Measurements from ENCODE around the gene CEP78.

CEP78 gene

DNA sequence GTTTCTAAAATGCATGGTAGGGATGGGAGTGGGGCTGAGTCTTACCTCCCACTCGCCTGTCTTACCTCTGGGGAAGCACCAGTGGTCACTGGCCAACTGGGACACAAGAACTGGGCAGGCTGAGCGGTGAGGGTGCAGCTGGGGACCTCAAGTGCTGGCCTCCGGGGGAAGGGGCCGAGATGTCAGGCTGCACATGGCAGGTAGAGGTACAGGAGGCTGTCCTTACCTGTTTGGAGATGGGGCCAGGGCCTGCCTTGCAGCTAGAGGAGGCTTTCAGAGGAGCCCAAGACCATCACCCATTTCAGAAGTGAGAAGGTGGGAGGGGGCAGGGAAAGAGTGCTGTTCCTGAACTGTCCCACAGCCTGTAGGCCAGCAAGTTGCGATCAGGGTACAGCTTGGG lies 75.2 kb downstream of the CEP78 start:
- no peak for DNase-seq

DNA sequence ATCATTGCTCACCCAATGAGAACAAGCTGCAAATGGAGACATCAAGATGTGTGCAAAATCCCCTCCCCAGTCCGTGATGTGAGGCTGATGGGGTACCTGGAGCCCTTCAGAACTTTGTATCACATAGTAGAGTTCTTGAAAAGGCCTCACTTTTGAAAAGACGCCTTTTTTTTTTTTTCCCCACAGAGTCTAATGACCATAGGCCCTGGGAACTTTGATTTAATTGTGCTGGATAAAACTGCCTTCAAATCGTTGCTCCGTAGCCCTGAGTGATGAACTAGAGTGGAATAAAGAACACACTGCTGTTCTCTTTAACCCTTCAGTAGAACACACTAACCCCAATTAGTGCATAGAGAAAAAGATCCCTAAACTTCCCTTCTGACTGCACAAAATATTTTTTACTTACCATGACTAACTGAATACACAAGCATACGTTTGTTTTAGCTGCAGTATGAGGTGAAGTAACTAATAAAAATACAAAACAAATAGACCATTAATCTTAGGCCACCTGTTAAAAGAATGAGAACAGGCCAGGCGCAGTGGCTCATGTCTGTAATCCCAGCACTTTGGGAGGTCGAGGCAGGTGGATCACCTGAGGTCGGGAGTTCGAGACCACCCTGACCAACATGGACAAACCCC lies 76.1 kb downstream of the CEP78 start:
- no peak for DNase-seq

DNA sequence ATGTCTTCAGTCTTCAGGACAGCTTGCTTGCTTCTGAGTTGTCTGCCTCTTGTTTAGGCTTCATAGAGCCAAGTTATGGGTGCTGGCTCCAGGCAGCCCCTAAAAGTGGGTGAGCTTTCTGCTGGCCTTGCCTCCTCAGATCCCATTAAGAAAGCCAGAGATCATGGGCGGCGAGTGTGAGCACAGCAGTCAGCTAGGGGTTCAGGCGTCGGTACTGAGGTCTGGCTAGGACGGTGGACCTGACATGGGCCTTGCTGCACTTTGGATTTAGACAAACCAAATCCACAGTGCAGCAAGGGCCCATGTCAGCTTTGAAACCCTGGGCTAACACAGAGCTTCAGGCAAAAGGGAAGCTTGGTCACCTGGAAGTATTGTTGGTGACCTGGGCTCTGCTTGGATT lies 78.7 kb downstream of the CEP78 start:
- no peak for DNase-seq

DNA sequence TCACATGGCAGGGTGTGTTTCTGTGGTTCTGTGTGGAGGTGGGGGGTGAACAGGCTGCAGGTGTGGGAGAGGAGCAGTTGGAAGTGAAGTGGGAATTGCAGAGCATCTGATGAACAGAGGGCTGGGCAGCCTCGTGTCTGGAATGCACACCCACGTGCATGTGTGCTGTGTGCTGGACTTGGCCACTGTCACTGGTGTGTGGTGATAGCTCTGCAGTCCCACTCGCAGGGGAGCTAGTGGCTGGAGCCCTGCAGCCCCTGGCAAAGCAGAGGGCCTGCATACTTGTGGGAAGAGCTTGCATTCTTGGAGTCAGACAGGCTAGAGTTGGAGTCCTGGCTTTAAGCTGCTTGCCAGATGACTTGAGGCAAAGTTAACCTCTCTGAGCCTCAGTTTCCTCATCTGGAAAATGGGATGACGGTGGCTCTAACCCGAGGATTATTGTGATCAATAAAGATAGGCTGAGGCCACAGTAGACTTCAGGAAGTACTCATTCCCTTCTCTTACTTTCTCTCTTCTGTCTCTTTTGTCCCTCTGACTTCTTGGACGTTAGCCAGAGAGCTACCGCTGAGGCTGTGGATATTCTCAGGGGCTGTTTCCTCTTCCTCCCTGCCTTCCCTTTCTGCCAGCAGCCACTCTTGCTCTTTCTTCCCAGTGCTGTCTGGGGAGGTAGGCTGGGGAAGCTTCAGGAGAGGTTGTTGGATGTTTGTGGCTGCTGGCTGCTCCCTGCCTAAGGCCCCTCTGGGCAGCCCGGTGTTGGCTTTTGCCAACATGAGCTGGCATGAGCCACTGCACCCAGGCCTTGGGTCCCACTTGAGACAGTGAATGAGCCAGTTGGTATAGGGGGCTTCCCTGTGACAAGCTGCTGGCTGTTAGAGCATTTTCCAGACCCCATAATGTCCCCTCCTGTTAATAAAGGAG lies 79.3 kb downstream of the CEP78 start:
- no peak for DNase-seq

DNA sequence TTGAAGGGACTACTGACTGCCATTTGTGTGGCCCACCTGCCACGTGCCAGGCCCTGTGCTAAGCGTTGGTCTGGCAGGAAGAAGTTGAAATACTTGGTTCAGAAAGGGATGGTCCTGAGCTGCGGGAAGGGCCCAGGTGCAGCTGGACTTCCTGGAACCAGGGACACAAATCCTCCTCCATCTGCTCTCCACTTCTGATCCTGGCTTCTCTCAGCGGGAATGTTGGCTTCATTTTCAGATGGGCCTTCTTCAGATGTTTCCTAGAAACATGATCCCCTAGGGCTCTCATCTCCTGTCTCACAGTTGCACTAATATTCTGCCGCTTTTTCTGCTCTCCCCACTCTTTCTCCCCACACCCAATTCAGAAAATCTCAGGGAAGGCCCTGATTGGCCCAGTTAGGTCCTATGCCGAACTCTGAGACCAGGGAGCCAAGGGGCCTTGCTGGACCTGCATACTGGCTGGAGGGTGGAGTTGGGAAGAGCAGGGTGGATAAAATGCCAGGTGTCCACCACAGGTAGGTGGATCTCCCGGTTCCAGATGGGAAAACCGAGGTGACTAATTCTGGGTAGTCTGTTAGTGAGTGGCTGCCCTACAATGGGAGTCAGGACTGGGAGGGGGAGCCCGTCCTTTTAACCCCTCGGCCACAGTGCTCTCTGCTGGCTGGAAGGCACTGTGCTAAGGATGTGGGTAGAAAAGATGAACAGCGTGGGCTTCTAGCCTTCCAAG lies 80.5 kb downstream of the CEP78 start:
- no peak for DNase-seq

DNA sequence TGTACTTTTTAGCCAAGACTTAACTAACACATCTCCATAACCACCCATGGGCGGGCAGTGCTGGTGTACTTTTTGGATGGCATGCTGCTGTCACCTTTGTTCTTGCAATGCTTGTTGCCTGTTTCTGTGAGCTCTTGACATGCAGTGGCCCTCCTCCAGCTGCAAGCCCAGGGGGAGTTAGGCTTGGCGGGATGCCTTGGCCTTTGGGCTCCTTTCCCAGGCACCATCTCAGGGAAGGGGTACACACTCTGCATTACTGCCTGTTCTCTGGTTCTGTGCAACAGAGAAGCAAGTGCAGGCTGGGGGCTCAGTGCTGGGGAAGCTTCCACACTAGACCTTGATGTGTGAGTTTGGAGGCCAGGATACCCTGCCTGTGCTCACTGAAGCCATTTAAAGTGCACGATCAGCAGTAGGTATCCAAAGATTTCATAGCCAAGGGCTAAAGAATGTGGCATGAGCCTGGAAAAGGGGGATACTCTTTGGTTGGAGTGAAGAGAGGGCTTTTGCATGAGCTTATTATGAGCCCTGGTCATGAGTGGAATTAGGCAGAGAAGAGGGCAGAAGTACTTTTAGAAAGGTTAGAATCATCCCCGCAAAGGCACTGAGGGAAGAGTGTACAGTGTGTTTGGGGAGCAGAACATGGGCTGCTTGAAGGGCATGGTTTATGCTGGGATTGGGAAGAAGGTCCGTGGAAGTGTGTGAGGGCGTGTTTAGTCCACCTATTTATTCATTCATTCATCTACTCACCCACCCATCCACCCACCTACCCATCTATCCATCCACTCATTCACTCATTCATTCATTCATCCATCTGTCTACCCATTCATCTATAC lies 83.5 kb downstream of the CEP78 start:
- no peak for DNase-seq

DNA sequence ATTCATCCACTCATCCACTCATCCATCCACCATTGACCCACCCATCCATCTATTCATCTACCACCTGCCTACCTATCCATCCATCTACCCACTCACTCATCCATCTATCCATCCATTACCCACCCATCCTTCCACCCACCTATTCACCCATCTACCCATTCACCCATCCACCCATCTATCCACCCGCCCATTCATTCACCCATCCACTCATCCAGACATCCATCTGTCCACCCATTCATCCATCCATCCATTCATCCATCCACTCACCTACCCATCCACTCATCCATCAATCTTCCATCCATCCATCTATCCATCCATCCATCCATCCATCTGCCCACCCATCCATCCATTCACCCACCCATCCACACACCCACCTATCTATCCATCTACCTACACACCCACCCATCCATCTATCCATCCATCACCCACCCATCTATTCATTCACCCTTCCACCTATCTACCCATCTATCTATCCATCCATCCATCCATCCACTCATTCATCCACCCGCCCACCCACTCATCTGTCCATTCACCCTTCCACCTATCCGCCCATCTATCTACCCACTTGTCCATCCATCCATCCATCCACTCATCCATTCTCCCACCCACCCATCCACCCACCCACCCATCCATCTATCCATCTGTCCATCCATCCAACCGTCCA lies 84.3 kb downstream of the CEP78 start:
- no peak for DNase-seq

DNA sequence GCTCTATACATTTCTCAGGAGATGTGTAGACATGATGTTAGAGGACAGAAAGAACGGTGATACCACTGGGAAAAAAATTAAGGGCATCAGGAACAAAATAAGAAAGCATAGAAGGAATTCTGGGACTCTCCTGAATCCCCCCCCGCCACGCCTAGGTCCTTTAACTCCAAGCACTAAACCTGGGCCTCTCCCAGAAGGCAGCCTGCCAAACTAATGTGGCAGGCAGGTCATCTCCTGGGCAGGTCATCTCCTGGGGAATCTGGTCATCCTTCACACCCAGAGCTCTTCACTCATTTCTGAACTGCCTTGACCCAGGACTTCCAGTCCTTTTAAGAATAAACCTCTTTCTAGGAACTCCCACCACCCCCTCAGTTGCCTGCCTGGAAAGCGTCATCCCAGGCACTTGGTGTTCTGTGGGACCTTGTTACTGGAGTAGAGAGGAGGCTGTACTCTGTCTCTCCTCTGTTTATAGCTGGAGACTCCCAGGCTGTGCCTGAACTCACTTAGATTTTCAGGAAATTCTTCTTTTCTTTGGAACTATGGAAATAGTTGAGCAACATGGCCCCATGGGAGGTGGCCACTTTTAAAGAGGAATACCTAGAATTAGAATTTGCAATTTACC lies 85.1 kb downstream of the CEP78 start:
- DNase-seq: no peak

DNA sequence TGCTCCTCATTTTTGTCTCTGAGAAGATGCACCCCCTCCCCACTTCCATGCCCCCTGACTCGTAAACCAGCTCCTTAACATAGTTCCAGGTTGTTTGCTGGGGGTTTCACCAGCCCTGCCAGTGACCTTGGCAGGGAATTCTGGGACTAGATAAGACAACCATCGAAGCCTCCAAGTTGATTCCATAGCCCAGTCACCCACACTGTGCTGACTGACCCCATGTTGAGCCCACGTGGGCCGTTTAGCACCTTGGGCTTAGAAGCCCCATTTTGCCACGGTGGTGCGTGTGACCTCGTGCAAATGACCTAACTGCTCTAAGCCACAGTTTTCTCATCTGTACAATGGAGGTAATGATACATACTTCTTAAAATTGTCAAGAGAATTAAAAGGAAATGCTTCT lies 85.6 kb downstream of the CEP78 start:
- no peak for DNase-seq

DNA sequence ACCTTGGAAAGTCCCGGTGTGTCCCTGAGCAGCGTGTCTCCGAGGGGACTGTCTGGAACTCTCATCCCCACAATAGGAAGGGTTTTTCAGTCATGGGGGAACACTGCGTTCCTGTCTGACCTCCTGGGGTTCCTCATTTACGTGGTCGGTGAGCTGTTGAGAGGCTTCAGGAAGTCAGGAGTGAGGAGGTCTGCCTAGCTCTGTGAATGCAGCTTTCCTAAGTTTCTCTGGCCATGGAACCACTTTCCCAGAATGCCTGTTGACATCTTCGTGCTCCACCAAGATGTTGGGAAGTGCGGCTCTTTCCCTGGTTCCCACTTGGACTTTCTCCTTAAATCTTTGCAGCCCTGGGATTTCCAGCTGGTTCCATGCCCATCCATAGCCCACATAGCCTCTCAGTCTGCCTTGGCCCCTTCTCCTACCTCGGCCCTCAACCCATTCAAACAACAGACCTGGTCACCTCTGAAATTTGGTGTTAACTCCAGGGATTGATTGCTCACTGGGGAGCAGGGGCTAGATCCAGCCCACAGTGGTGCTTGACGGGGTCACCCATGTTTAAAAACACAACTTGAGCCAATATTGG lies 88.3 kb downstream of the CEP78 start:
- DNase-seq: no peak

DNA sequence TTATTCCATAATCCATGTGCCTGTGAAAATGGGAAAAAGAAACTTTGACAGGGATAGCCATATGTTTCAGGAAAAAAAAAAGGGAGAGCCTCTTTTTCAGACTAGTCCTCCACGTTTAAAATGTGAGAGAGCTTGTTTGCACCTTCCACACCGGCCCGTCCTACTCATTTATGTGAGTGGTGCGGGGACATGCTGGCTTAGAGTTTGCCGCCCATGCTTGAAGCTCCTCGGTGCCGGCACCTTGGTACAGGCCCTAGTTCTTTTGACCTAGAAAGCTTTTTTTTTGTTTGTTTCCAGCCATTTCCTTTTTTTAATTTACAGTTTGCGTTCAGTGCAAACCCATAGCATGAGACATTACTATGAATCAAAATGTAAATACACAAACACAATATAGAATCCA lies 88.8 kb downstream of the CEP78 start:
- no peak for DNase-seq

DNA sequence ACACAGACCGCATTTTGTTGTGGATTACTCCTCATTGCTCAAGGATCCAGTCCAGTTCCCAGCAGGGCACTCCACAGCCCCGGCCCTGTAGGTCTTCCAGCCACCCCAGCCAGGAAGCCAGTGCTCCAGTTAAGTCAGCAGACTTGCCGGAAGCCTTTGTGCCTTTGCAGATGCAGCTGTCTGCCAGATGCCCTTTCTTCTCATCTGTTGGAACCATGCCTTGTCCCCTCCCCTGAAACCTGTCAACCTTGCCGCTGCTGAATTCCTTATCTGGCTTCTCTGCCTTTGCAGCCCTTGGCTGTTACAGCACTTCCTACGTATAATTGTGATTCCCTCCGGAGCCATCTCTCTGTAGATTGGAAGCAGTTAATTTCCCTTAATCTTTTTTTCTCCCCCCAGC lies 89.5 kb downstream of the CEP78 start:
- no peak for DNase-seq

DNA sequence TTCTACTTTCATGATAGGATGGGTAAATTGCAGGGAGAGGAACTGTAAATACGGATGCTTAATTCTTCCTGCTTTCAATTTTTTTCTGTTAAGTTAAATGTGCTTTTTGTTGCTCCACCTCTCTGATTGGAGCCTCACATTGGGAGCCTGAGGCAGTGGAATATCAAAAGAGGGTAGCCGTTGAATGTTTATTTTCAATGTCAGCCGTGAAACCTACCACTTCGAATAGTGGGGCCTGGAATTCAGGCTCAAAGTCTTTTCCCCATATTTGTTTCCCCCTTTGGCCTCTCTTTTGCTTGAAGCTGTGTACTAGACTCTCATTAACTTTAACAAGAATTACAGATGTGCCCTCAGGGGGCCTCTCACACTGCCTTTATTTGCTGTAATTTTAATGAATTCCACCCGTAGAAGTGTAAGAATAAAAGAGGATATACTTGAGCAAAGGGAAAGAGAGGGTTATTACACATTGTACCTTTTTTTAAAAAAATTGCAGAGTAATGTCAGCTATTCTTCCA lies 90.0 kb downstream of the CEP78 start:
- DNase-seq: no peak

DNA sequence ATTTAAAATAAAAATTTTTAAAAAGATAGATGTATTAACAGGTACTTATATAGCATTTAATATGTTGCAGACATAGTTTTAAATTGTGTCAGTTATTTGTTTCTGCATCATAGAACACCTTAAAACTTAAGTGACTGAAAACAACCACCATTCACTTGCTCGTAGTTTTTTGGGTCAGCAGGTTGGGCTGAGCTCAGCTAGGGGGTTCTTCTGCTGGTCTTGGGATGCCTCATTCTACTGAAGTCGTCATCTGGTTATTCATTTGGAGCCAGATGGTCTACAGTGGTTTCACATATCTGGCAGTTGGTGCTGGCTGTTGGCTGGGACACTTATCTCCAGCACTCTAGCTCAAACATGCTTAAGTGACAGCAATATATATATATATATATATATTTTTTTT lies 90.7 kb downstream of the CEP78 start:
- DNase-seq: no peak

Measured in activated effector memory CD4-positive, alpha-beta T cell treated with anti-CD3 and anti-CD28 coated beads, Interleukin-2, amount 50 U/mL, for 16 hours (primary cell).